Hepatocyte (in vitro differentiated cells): ENCODE results near the gene SH3GL2. TPM values are rescaled to one million over a fixed set of nuclear protein-coding genes. Genes with fewer than 3 reads are reported as not detected.

Source experiments
- DNase-seq: peaks from one replicate; pipeline ENCODE4 v3.0.0-alpha.2; 2016; ENCODE audit warnings: low spot score
- H2AFZ ChIP-seq: fragments of 200-600 bp; sonication (generic); 2 replicates; pipeline ENCODE4 v1.6.0; 2016; ENCODE audit warnings: antibody characterized with exemption, mild to moderate bottlenecking
- H3K27ac ChIP-seq: fragments of 200-600 bp; sonication (generic); 2 replicates; pipeline ENCODE4 v1.5.1; 2016; ENCODE audit warnings: mild to moderate bottlenecking
- H3K27me3 ChIP-seq: fragments of 200-600 bp; sonication (generic); 2 replicates; pipeline ENCODE4 v1.6.1; 2016
- H3K36me3 ChIP-seq: fragments of 200-600 bp; sonication (generic); replicated peaks from 2 replicates; pipeline ENCODE4 v1.5.1; 2016; ENCODE audit warnings: low read depth; ENCODE audit not compliant: insufficient read depth
- H3K4me1 ChIP-seq: fragments of 200-600 bp; sonication (generic); 2 replicates; pipeline ENCODE4 v1.5.1; 2016; ENCODE audit warnings: mild to moderate bottlenecking, moderate library complexity; ENCODE audit not compliant: insufficient read depth
- H3K4me2 ChIP-seq: fragments of 200-600 bp; sonication (generic); 2 replicates; pipeline ENCODE4 v1.6.0; 2016
- H3K4me3 ChIP-seq: fragments of 200-600 bp; sonication (generic); 2 replicates; pipeline ENCODE4 v1.5.1; 2016; ENCODE audit warnings: mild to moderate bottlenecking
- H3K79me2 ChIP-seq: fragments of 200-600 bp; sonication (generic); 2 replicates; pipeline ENCODE4 v1.6.0; 2017; ENCODE audit warnings: mild to moderate bottlenecking
- H3K9me2 ChIP-seq: fragments of 200-600 bp; sonication (generic); replicated peaks from 2 replicates; pipeline ENCODE4 v1.6.0; 2017; ENCODE audit warnings: mild to moderate bottlenecking; ENCODE audit not compliant: insufficient read depth
- H3K9me3 ChIP-seq: fragments of 200-600 bp; sonication (generic); 2 replicates; pipeline ENCODE4 v1.5.1; 2016; ENCODE audit warnings: low read depth, mild to moderate bottlenecking
- H4K20me1 ChIP-seq: fragments of 200-600 bp; sonication (generic); 2 replicates; pipeline ENCODE4 v1.6.0; 2016; ENCODE audit warnings: mild to moderate bottlenecking; ENCODE audit not compliant: insufficient read depth, poor library complexity, severe bottlenecking
- CTCF ChIP-seq: fragments of 200-600 bp; sonication (generic); IDR thresholded peaks from 2 replicates; pipeline ENCODE4 v1.5.1; 2016; ENCODE audit warnings: antibody characterized with exemption, mild to moderate bottlenecking; ENCODE audit not compliant: poor library complexity
- EZH2 ChIP-seq: fragments of 200-600 bp; sonication (generic); IDR thresholded peaks from 2 replicates; pipeline ENCODE4 v1.6.1; 2016; ENCODE audit warnings: antibody characterized with exemption, mild to moderate bottlenecking, borderline replicate concordance
- EZH2phosphoT487 ChIP-seq: fragments of 200-600 bp; sonication (generic); IDR thresholded peaks from one replicate; pipeline ENCODE4 v1.6.1; 2018; ENCODE audit warnings: antibody characterized with exemption, mild to moderate bottlenecking, low read depth, moderate library complexity; ENCODE audit not compliant: unreplicated experiment, severe bottlenecking
- WGBS: methylation state at CpG from one replicate; pipeline ENCODE4 v1.1.6; 2016; ENCODE audit warnings: low lambda C conversion rate; ENCODE audit errors: missing lambda C conversion rate; 5-methylcytosine and 5-hydroxymethylcytosine counted together
- polyA plus RNA-seq: library from polyadenylated mRNA; unstranded; fragments of >200 nt; fragmentation: Nextera tagmentation; extraction: Ambion mirVana; gene quantifications from 2 replicates; pipeline ENCODE4 v1.2.1, GENCODE V29; 2016
- total RNA-seq: library from RNA; depleted of rRNA; stranded (reverse); fragments of >200 nt; gene quantifications from 2 replicates; pipeline ENCODE4 v1.2.3, GENCODE V29; 2014

Gene SH3GL2
- total and polyA plus RNA-seq, 2 experiments from 2014 or later = 2.8 to 5.8 TPM

DNA sequence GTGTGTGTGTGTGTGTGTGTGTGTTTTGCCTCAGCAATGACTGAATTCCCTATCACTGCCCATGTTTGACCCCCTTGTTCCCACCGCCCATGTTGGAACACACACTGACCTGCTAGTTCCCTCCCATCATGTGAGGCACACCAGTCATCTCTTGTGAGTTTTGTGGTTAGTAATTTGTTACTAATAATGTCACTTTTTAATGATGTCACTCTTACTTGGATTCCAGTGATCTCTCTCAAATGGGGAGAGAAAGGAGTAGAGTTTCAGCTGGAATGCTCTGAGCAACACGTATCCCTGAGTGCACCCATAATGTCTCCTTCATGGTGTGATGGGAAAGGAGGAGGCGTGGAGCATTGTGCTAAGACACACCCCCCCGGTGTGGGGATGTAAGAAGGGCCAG, 172.6 kb downstream of the SH3GL2 start:
- no peak overlapping the region for H2AFZ ChIP-seq
- H3K4me2 ChIP-seq = no peak overlapping the region
- no peaks in the 10 kb centered on the region for H3K4me1 ChIP-seq
- no peak overlapping the region for H3K27ac ChIP-seq
- H3K79me2 ChIP-seq = no peaks in the 10 kb centered on the region
- H3K36me3 ChIP-seq = no peaks in the 10 kb centered on the region
- DNase-seq = no peak
- 75% methylated on average over 4 of the region's 4 CpGs for WGBS
- no peak overlapping the region for H3K4me3 ChIP-seq
- H3K9me2 ChIP-seq = no peaks in the 10 kb centered on the region
- TF ChIP-seq EZH2phosphoT487 (no peak), EZH2 (no peak), CTCF (no peak)
- no peaks in the 10 kb centered on the region for H3K27me3 ChIP-seq
- H3K9me3 ChIP-seq = no peaks in the 10 kb centered on the region
- H4K20me1 ChIP-seq = no peaks in the 10 kb centered on the region

- no peak overlapping the region for H3K4me2 ChIP-seq
- H3K27ac ChIP-seq = no peak overlapping the region
- DNase-seq = no peak
- H2AFZ ChIP-seq = no peak overlapping the region
- H3K4me3 ChIP-seq = no peak overlapping the region
- WGBS = 55% methylated on average over 3 of the region's 3 CpGs
- TF ChIP-seq EZH2phosphoT487 (no peak), CTCF (no peak), EZH2 (no peak)
- H3K79me2 ChIP-seq = no peaks in the 10 kb centered on the region
- no peaks in the 10 kb centered on the region for H3K9me3 ChIP-seq
- H4K20me1 ChIP-seq = no peaks in the 10 kb centered on the region
- H3K4me1 ChIP-seq = no peaks in the 10 kb centered on the region
- no peaks in the 10 kb centered on the region for H3K27me3 ChIP-seq
- H3K9me2 ChIP-seq = no peaks in the 10 kb centered on the region
- no peaks in the 10 kb centered on the region for H3K36me3 ChIP-seq
Measured at GRCh38 chr9:17752021-17752420, 173.2 kb downstream of the SH3GL2 start.

GRCh38 chr9:17757816-17758215, 178.9 kb downstream of the SH3GL2 start:
- no peak overlapping the region for H2AFZ ChIP-seq
- H3K27me3 ChIP-seq = no peaks in the 10 kb centered on the region
- H3K79me2 ChIP-seq = no peaks in the 10 kb centered on the region
- no peak overlapping the region for H3K27ac ChIP-seq
- TF ChIP-seq EZH2 = no peak
- no peak for TF ChIP-seq EZH2phosphoT487
- no peaks in the 10 kb centered on the region for H3K4me1 ChIP-seq
- 93% methylated on average over 2 of the region's 2 CpGs for WGBS
- no peaks in the 10 kb centered on the region for H4K20me1 ChIP-seq
- H3K9me2 ChIP-seq = no peaks in the 10 kb centered on the region
- no peak overlapping the region for H3K4me3 ChIP-seq
- H3K4me2 ChIP-seq = no peak overlapping the region
- no peaks in the 10 kb centered on the region for H3K9me3 ChIP-seq
- DNase-seq = no peak
- H3K36me3 ChIP-seq = no peaks in the 10 kb centered on the region

DNA sequence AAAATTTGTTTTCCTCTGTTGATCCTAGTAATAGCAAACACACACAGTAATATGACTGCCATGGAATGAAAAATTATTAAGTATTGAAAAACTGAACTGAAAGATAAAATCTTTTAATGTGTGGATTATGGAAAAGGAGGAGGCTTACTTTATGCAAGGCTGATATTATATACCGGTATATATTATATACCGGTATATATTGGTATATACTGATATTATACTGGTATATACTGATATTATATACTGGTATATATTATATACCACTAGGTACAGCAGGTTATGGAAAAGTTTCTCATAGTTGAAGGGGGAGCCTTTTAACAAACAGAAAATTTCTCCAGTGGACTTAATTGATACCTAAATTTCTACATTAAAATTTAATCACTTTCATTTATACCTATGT, 181.4 kb downstream of the SH3GL2 start:
- Histone ChIP-seq H2AFZ (no peak overlapping the region), H3K27me3 (no peaks in the 10 kb centered on the region), H3K79me2 (no peaks in the 10 kb centered on the region), H3K4me2 (no peak overlapping the region), H3K9me3 (no peaks in the 10 kb centered on the region), H3K4me1 (no peaks in the 10 kb centered on the region), H3K4me3 (no peak overlapping the region), H3K27ac (no peak overlapping the region), H4K20me1 (no peaks in the 10 kb centered on the region), H3K9me2 (no peaks in the 10 kb centered on the region), H3K36me3 (no peaks in the 10 kb centered on the region)
- DNase-seq = no peak
- 97% methylated on average over 2 of the region's 2 CpGs for WGBS
- TF ChIP-seq EZH2phosphoT487 (no peak), CTCF (no peak), EZH2 (no peak)
